ENCODE measurements around the gene RIMS1.
"Not testable (repeated sequence)": the region's sequence is repeated elsewhere in the genome, so short reads cannot be mapped to it uniquely, and the experiment has no call there.

Gene RIMS1

GRCh38 chr6:72248621-72249020, 362.3 kb downstream of the RIMS1 start:
- no peak for DNase-seq (ENCODE audit: low spot score)

- no peak for DNase-seq (ENCODE audit: low spot score)
Observed at GRCh38 chr6:72250664-72251063, 364.3 kb downstream of the RIMS1 start.

- DNase-seq (ENCODE audit: low spot score) = no peak
Observed at GRCh38 chr6:72260489-72260888, 374.1 kb downstream of the RIMS1 start.

- no peak for DNase-seq (ENCODE audit: low spot score)
Observed at GRCh38 chr6:72261554-72261953, 375.2 kb downstream of the RIMS1 start.

GRCh38 chr6:72262254-72262653, 375.9 kb downstream of the RIMS1 start:
- no peak for DNase-seq (ENCODE audit: low spot score)

- DNase-seq (ENCODE audit: low spot score) = no peak
Observed at GRCh38 chr6:72267470-72267869, 381.1 kb downstream of the RIMS1 start.

- DNase-seq (ENCODE audit: low spot score) = no peak
Observed at GRCh38 chr6:72271531-72271930, 385.2 kb downstream of the RIMS1 start.

GRCh38 chr6:72272958-72273357, 386.6 kb downstream of the RIMS1 start:
- DNase-seq (ENCODE audit: low spot score) = no peak

- no peak for DNase-seq (ENCODE audit: low spot score)
Observed at GRCh38 chr6:72275888-72276287, 389.5 kb downstream of the RIMS1 start.

GRCh38 chr6:72282201-72282600, 395.9 kb downstream of the RIMS1 start:
- no peak for DNase-seq (ENCODE audit: low spot score)

- DNase-seq (ENCODE audit: low spot score) = no peak
Observed at GRCh38 chr6:72283571-72283970, 397.2 kb downstream of the RIMS1 start.

- DNase-seq (ENCODE audit: low spot score) = peak; percentile 10
Observed at GRCh38 chr6:72286911-72287311, 400.6 kb downstream of the RIMS1 start.

GRCh38 chr6:72287801-72288200, 401.5 kb downstream of the RIMS1 start:
- DNase-seq (ENCODE audit: low spot score) = no peak

- DNase-seq (ENCODE audit: low spot score) = no peak
Observed at GRCh38 chr6:72288592-72288991, 402.2 kb downstream of the RIMS1 start.

GRCh38 chr6:72290620-72291019, 404.3 kb downstream of the RIMS1 start:
- no peak for DNase-seq (ENCODE audit: low spot score)

GRCh38 chr6:72296375-72296774, 410.0 kb downstream of the RIMS1 start:
- DNase-seq (ENCODE audit: low spot score) = no peak

- DNase-seq (ENCODE audit: low spot score) = no peak
Observed at GRCh38 chr6:72305971-72306370, 419.6 kb downstream of the RIMS1 start.

GRCh38 chr6:72316675-72317380, 430.5 kb downstream of the RIMS1 start:
- DNase-seq (ENCODE audit: low spot score) = no peak

- DNase-seq (ENCODE audit: low spot score) = peak; percentile 19
Observed at GRCh38 chr6:72321788-72322187, 435.4 kb downstream of the RIMS1 start.

- no peak for DNase-seq (ENCODE audit: low spot score)
Observed at GRCh38 chr6:72322771-72323170, 436.4 kb downstream of the RIMS1 start.

GRCh38 chr6:72324591-72324990, 438.2 kb downstream of the RIMS1 start:
- DNase-seq (ENCODE audit: low spot score) = no peak

- DNase-seq (ENCODE audit: low spot score) = no peak
Observed at GRCh38 chr6:72328775-72329174, 442.4 kb downstream of the RIMS1 start.

GRCh38 chr6:72335203-72335602, 448.9 kb downstream of the RIMS1 start:
- not testable (repeated sequence) for DNase-seq (ENCODE audit: low spot score)

- no peak for DNase-seq (ENCODE audit: low spot score)
Observed at GRCh38 chr6:72348926-72349325, 462.6 kb downstream of the RIMS1 start.

Measured in AG08396 (cell line).